Mesenchymal stem cell (in vitro differentiated cells and primary cell): ENCODE measurements around the gene CENPN.

Experiments
- DNase-seq: peaks from one replicate; pipeline ENCODE4 v3.0.0-alpha.2; 2013
- H2AFZ ChIP-seq: one replicate; pipeline ENCODE4 v1.6.1; 2013; ENCODE audit warnings: low read depth, mild to moderate bottlenecking, control low read depth, inconsistent platforms, low read length, moderate library complexity
- H2AK5ac ChIP-seq: 2 replicates; pipeline ENCODE4 v1.6.1; 2013; ENCODE audit warnings: low read length, moderate library complexity, mild to moderate bottlenecking, inconsistent platforms; ENCODE audit not compliant: severe bottlenecking
- H2BK120ac ChIP-seq: one replicate; pipeline ENCODE4 v1.6.1; 2013; ENCODE audit warnings: low read depth, mild to moderate bottlenecking, inconsistent platforms, low read length, moderate library complexity
- H2BK12ac ChIP-seq, 2 experiments: one replicate each; pipeline ENCODE4 v1.6.1; 2013; ENCODE audit warnings: inconsistent platforms in 2 of 2, low read length in 2 of 2, mild to moderate bottlenecking in 2 of 2, moderate library complexity in 2 of 2, control low read depth in 1 of 2
- H2BK15ac ChIP-seq: one replicate; pipeline ENCODE4 v1.6.1; 2013; ENCODE audit warnings: mild to moderate bottlenecking, low read depth, inconsistent platforms; ENCODE audit not compliant: poor library complexity, severe bottlenecking
- H2BK5ac ChIP-seq: 2 replicates; pipeline ENCODE4 v1.6.1; 2013; ENCODE audit warnings: low read depth, mild to moderate bottlenecking, low read length, control low read depth, inconsistent platforms; ENCODE audit not compliant: poor library complexity, severe bottlenecking
- H3K14ac ChIP-seq, 2 experiments: one replicate each; pipeline ENCODE4 v1.6.1; 2013; ENCODE audit warnings: inconsistent platforms in 2 of 2, low read length in 2 of 2, control low read depth in 1 of 2, mild to moderate bottlenecking in 1 of 2, moderate library complexity in 1 of 2
- H3K18ac ChIP-seq, 2 experiments: one replicate each; pipeline ENCODE4 v1.6.1; 2013; ENCODE audit warnings: inconsistent platforms in 2 of 2, low read length in 2 of 2, control low read depth in 1 of 2, low read depth in 1 of 2, mild to moderate bottlenecking in 1 of 2
- H3K23ac ChIP-seq, 2 experiments: one replicate each; pipeline ENCODE4 v1.6.1; 2013; ENCODE audit warnings: inconsistent platforms in 2 of 2, low read length in 2 of 2, mild to moderate bottlenecking in 2 of 2, moderate library complexity in 2 of 2, control low read depth in 1 of 2
- H3K27ac ChIP-seq: 2 replicates; pipeline ENCODE4 v1.5.1; 2013; ENCODE audit warnings: mild to moderate bottlenecking, moderate library complexity, low read length, control low read depth, inconsistent platforms; ENCODE audit not compliant: poor library complexity, severe bottlenecking
- H3K27me3 ChIP-seq, 2 experiments: 2 replicates each; pipeline versions ENCODE4 v1.6.1 to v1.7.0; 2013; ENCODE audit warnings: low read length in 2 of 2, mild to moderate bottlenecking in 2 of 2, moderate library complexity in 2 of 2, control low read depth in 1 of 2, inconsistent platforms in 1 of 2; ENCODE audit not compliant: control insufficient read depth in 1 of 2, insufficient read depth in 1 of 2
- H3K36me3 ChIP-seq, 2 experiments: 2 replicates each; pipeline versions ENCODE4 v1.6.1 to v1.7.0; 2013; ENCODE audit warnings: low read length in 2 of 2, control low read depth in 1 of 2, inconsistent platforms in 1 of 2, low read depth in 1 of 2, mild to moderate bottlenecking in 1 of 2; ENCODE audit not compliant: insufficient read depth in 2 of 2, control insufficient read depth in 1 of 2
- H3K4ac ChIP-seq, 2 experiments: one replicate each; pipeline ENCODE4 v1.6.1; 2013; ENCODE audit warnings: inconsistent platforms in 2 of 2, low read length in 2 of 2, mild to moderate bottlenecking in 2 of 2, moderate library complexity in 2 of 2, control low read depth in 1 of 2, low read depth in 1 of 2
- H3K4me1 ChIP-seq: 2 replicates; pipeline ENCODE4 v1.6.1; 2013; ENCODE audit warnings: low read depth, low read length, control low read depth; ENCODE audit not compliant: control insufficient read depth, insufficient read depth
- H3K4me2 ChIP-seq: 2 replicates; pipeline ENCODE4 v1.6.1; 2013; ENCODE audit warnings: low read length, mild to moderate bottlenecking, inconsistent platforms; ENCODE audit not compliant: poor library complexity, severe bottlenecking
- H3K4me3 ChIP-seq, 2 experiments: 2 replicates each; pipeline versions ENCODE4 v1.5.1 to v1.7.0; 2013; ENCODE audit warnings: low read length in 2 of 2, mild to moderate bottlenecking in 2 of 2, control low read depth in 1 of 2, low read depth in 1 of 2; ENCODE audit not compliant: insufficient read depth in 1 of 2
- H3K79me1 ChIP-seq: replicated peaks from 2 replicates; pipeline ENCODE4 v1.6.1; 2013; ENCODE audit warnings: mild to moderate bottlenecking, control low read depth, low read length, inconsistent platforms; ENCODE audit not compliant: poor library complexity, severe bottlenecking
- H3K9ac ChIP-seq: 2 replicates; pipeline ENCODE4 v1.7.0; 2013; ENCODE audit warnings: mild to moderate bottlenecking, low read length, moderate library complexity
- H3K9me3 ChIP-seq: 2 replicates; pipeline ENCODE4 v1.7.0; 2013; ENCODE audit warnings: mild to moderate bottlenecking, low read length; ENCODE audit not compliant: control insufficient read depth
- H4K8ac ChIP-seq: one replicate; pipeline ENCODE4 v1.6.1; 2013; ENCODE audit warnings: inconsistent platforms, mild to moderate bottlenecking, low read length, moderate library complexity
- H4K91ac ChIP-seq: one replicate; pipeline ENCODE4 v1.6.1; 2013; ENCODE audit warnings: mild to moderate bottlenecking, low read length, inconsistent platforms
- WGBS: methylation state at CpG from one replicate; pipeline ENCODE4 v1.1.7; 2013; ENCODE audit warnings: mixed read lengths; 5-methylcytosine and 5-hydroxymethylcytosine counted together

The CENPN gene

GRCh38 chr16:81006211-81006812, 702 bp upstream of the CENPN start:
- no peaks in the 10 kb centered on the region for H3K9me3 ChIP-seq

GRCh38 chr16:81008505-81008789, 1.4 kb downstream of the CENPN start:
- Histone ChIP-seq H3K9me3 (no peaks in the 10 kb centered on the region), H3K23ac (no peak overlapping the region), H2BK12ac (no peak overlapping the region), H3K79me1 (peaks cover 21% of the 10 kb centered on the region), H2AFZ (no peak overlapping the region), H2BK120ac (no peak overlapping the region), H3K4ac (peak overlapping the region in 1 of 2 experiments; percentile 41), H4K91ac (peak overlapping the region; percentile 66), H3K4me3 (peak overlapping the region in 1 of 2 experiments; percentile 96), H2BK5ac (no peak overlapping the region), H3K27ac (no peak overlapping the region), H3K14ac (no peak overlapping the region), H3K9ac (peak overlapping the region; percentile 97), H3K27me3 (no peaks in the 10 kb centered on the region), H3K4me1 (peaks cover 12% of the 10 kb centered on the region), H4K8ac (peak overlapping the region; percentile 31), H3K18ac (no peak overlapping the region), H2BK15ac (no peak overlapping the region), H3K4me2 (no peak overlapping the region), H3K36me3 (peaks cover 0 to 6% of the 10 kb centered on the region in 2 experiments), H2AK5ac (peak overlapping the region; percentile 67)
- WGBS: 91% methylated on average over 8 of the region's 12 CpGs
- no peak for DNase-seq

More at GRCh38 chr16:81006211-81006812, 702 bp upstream of the CENPN start:
- H3K4me2 ChIP-seq: peak overlapping the region; percentile 92
- peak overlapping the region in 1 of 2 experiments; percentile 64 for H3K23ac ChIP-seq
- H2BK12ac ChIP-seq: peak overlapping the region; percentile 17 to 56
- H3K36me3 ChIP-seq: no peaks in the 10 kb centered on the region
- H3K14ac ChIP-seq: peak overlapping the region in 1 of 2 experiments; percentile 29
- peak overlapping the region; percentile 69 for H3K27ac ChIP-seq
- peak overlapping the region; percentile 91 for H4K91ac ChIP-seq
- peak overlapping the region; percentile 55 for H4K8ac ChIP-seq
- H3K4me3 ChIP-seq: peak overlapping the region; percentile 96 to 98
- peak overlapping the region; percentile 11 for H2AFZ ChIP-seq
- peak overlapping the region; percentile 70 to 97 for H3K18ac ChIP-seq
- H3K4ac ChIP-seq: peak overlapping the region; percentile 34 to 97
- H3K79me1 ChIP-seq: peaks cover 18% of the 10 kb centered on the region
- H3K27me3 ChIP-seq: no peaks in the 10 kb centered on the region
- under 1% methylated on average over 50 of the region's 50 CpGs for WGBS
- H2BK120ac ChIP-seq: no peak overlapping the region
- peak overlapping the region; percentile 97 for H3K9ac ChIP-seq
- peak overlapping the region; percentile 15 for H2BK5ac ChIP-seq
- no peak overlapping the region for H2AK5ac ChIP-seq
- peaks cover 12% of the 10 kb centered on the region for H3K4me1 ChIP-seq
- peak overlapping the region; percentile 63 for H2BK15ac ChIP-seq
- DNase-seq: peak; percentile 69

GRCh38 chr16:81012974-81013373, 6.0 kb downstream of the CENPN start:
- 100% methylated on average over 3 of the region's 3 CpGs for WGBS
- Histone ChIP-seq H3K4me3 (no peak overlapping the region), H2AK5ac (no peak overlapping the region), H4K91ac (no peak overlapping the region), H2AFZ (no peak overlapping the region), H3K9me3 (no peaks in the 10 kb centered on the region), H3K79me1 (peaks cover 22% of the 10 kb centered on the region), H3K14ac (no peak overlapping the region), H2BK120ac (no peak overlapping the region), H3K18ac (no peak overlapping the region), H3K4me2 (no peak overlapping the region), H3K4me1 (peaks cover 2% of the 10 kb centered on the region), H3K4ac (no peak overlapping the region), H3K23ac (no peak overlapping the region), H4K8ac (no peak overlapping the region), H3K9ac (no peak overlapping the region), H2BK5ac (no peak overlapping the region), H3K27me3 (no peaks in the 10 kb centered on the region), H2BK12ac (no peak overlapping the region), H3K36me3 (peaks cover 10 to 43% of the 10 kb centered on the region in 2 experiments), H3K27ac (no peak overlapping the region), H2BK15ac (no peak overlapping the region)
- DNase-seq: no peak

GRCh38 chr16:81014672-81015071, 7.7 kb downstream of the CENPN start:
- H3K14ac ChIP-seq: no peak overlapping the region
- no peaks in the 10 kb centered on the region for H3K4me1 ChIP-seq
- no peaks in the 10 kb centered on the region for H3K9me3 ChIP-seq

More at GRCh38 chr16:81014672-81015071, 7.7 kb downstream of the CENPN start:
- no peak overlapping the region for H3K18ac ChIP-seq
- no peak overlapping the region for H3K9ac ChIP-seq
- no peak overlapping the region for H2AFZ ChIP-seq
- peaks cover 11 to 50% of the 10 kb centered on the region in 2 experiments for H3K36me3 ChIP-seq
- H4K91ac ChIP-seq: no peak overlapping the region
- no peak overlapping the region for H3K23ac ChIP-seq
- no peak overlapping the region for H2BK120ac ChIP-seq
- no peak overlapping the region for H3K4ac ChIP-seq
- H4K8ac ChIP-seq: no peak overlapping the region
- H3K4me2 ChIP-seq: no peak overlapping the region
- no peak overlapping the region for H2BK12ac ChIP-seq
- H3K79me1 ChIP-seq: peaks cover 15% of the 10 kb centered on the region
- H3K27me3 ChIP-seq: no peaks in the 10 kb centered on the region
- H3K4me3 ChIP-seq: no peak overlapping the region
- no peak overlapping the region for H2AK5ac ChIP-seq
- no peak overlapping the region for H2BK5ac ChIP-seq
- H2BK15ac ChIP-seq: no peak overlapping the region
- no peak for DNase-seq
- 73% methylated on average over 2 of the region's 2 CpGs for WGBS
- H3K27ac ChIP-seq: no peak overlapping the region
